DND-41 (cell line): Measurements from ENCODE around the gene LRP4.

Source experiments
- ATAC-seq: fragments of 200-7000 bp; cut with Tn5 transposase; 3 replicates; pipeline ENCODE4 v1.9.1; 2021; ENCODE audit warnings: low read depth; ENCODE audit not compliant: insufficient read depth
- DNase-seq: peaks from one replicate; pipeline ENCODE4 v3.0.0-alpha.2; 2020
- H2AFZ ChIP-seq: 2 replicates; pipeline ENCODE4 v1.6.0; 2012; ENCODE audit warnings: low read depth, low read length
- H3K27ac ChIP-seq: 2 replicates; pipeline ENCODE4 v1.5.1; 2012; ENCODE audit warnings: low read length, inconsistent platforms
- H3K27me3 ChIP-seq: fragments of 200-600 bp; sonication (generic); 2 replicates; pipeline ENCODE4 v1.6.0; 2012; ENCODE audit warnings: low read length, mild to moderate bottlenecking, inconsistent platforms; ENCODE audit not compliant: insufficient read depth, poor library complexity
- H3K36me3 ChIP-seq: 2 replicates; pipeline ENCODE4 v1.5.1; 2012; ENCODE audit warnings: low read length, inconsistent platforms; ENCODE audit not compliant: insufficient read depth
- H3K4me1 ChIP-seq: 2 replicates; pipeline ENCODE4 v1.5.1; 2012; ENCODE audit warnings: mild to moderate bottlenecking, low read length; ENCODE audit not compliant: insufficient read depth
- H3K4me2 ChIP-seq: 2 replicates; pipeline ENCODE4 v1.6.0; 2012; ENCODE audit warnings: mild to moderate bottlenecking, moderate library complexity, low read length, inconsistent platforms; ENCODE audit not compliant: insufficient read depth
- H3K4me3 ChIP-seq, 2 experiments: fragments of 200-600 bp in 1 of 2; shearing (Covaris generic) in 1 of 2; 2 replicates each; pipeline ENCODE4 v1.5.1; 2012 to 2016; ENCODE audit warnings: inconsistent platforms in 2 of 2, low read length in 2 of 2, mild to moderate bottlenecking in 2 of 2, low read depth in 1 of 2, moderate library complexity in 1 of 2
- H3K79me2 ChIP-seq: 2 replicates; pipeline ENCODE4 v1.6.0; 2012; ENCODE audit warnings: low read length, inconsistent platforms; ENCODE audit not compliant: insufficient read depth
- H3K9ac ChIP-seq: 2 replicates; pipeline ENCODE4 v1.6.0; 2012; ENCODE audit warnings: low read depth, mild to moderate bottlenecking, inconsistent platforms, low read length, moderate library complexity
- H3K9me3 ChIP-seq: 2 replicates; pipeline ENCODE4 v1.5.1; 2012; ENCODE audit warnings: low read length, moderate library complexity, mild to moderate bottlenecking, inconsistent platforms; ENCODE audit not compliant: insufficient read depth, severe bottlenecking
- H4K20me1 ChIP-seq: 2 replicates; pipeline ENCODE4 v1.6.0; 2012; ENCODE audit warnings: low read length; ENCODE audit not compliant: insufficient read depth
- EZH2 ChIP-seq: IDR thresholded peaks from 3 replicates; pipeline ENCODE4 v1.6.1; 2012; ENCODE audit warnings: borderline replicate concordance, low read depth, mild to moderate bottlenecking, moderate library complexity, low read length, inconsistent platforms; ENCODE audit not compliant: severe bottlenecking
- TF ChIP-seq, protein P1 (sequence below): IDR thresholded peaks from 2 replicates; pipeline ENCODE4 v1.5.1; 2012; ENCODE audit warnings: borderline replicate concordance, low read length, moderate library complexity, mild to moderate bottlenecking; ENCODE audit not compliant: poor library complexity, severe bottlenecking; ENCODE audit errors: extremely low read depth

LRP4 gene

DNA sequence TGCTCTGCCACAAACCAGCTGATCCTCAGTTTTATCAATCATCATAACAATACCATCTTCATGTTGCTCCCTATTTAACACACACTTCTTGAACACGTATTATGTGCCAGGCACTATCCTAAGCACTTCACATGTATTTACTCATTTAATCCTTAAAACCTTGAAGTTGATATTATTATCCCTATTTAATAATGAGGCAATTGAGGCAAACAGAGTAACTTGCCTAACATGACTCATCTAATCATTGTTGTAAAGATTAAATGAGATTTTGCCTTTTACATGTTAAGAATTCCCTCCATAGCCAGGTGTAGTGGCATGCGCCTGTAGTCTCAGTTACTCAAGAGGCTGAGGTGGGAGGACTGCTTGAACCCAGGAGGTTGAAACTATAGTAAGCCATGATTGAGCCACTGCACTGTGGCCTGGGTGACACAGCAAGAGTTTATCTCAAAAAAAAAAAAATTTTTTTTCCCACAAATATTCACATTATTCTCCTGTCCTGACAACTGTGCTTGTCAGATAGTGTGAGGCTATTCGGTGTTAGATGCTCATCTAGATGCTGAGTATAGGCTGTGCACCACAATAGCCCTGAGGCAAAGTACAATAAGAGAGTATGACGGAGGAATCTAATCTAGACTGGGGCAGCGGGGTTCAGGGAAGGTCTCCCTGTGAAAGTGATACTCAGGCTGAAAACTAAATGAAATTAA lies 85.7 kb downstream of the LRP4 start:
- no peak for DNase-seq
- H2AFZ ChIP-seq, result no peak overlapping the region
- no peak overlapping the region for H3K27ac ChIP-seq
- no peaks in the 10 kb centered on the region for H3K27me3 ChIP-seq
- no peak overlapping the region for H3K4me3 ChIP-seq
- no peaks in the 10 kb centered on the region for H3K4me1 ChIP-seq
- peaks cover 70% of the 10 kb centered on the region for H4K20me1 ChIP-seq
- H3K9me3 ChIP-seq, result no peaks in the 10 kb centered on the region
- TF ChIP-seq, protein P1, sequence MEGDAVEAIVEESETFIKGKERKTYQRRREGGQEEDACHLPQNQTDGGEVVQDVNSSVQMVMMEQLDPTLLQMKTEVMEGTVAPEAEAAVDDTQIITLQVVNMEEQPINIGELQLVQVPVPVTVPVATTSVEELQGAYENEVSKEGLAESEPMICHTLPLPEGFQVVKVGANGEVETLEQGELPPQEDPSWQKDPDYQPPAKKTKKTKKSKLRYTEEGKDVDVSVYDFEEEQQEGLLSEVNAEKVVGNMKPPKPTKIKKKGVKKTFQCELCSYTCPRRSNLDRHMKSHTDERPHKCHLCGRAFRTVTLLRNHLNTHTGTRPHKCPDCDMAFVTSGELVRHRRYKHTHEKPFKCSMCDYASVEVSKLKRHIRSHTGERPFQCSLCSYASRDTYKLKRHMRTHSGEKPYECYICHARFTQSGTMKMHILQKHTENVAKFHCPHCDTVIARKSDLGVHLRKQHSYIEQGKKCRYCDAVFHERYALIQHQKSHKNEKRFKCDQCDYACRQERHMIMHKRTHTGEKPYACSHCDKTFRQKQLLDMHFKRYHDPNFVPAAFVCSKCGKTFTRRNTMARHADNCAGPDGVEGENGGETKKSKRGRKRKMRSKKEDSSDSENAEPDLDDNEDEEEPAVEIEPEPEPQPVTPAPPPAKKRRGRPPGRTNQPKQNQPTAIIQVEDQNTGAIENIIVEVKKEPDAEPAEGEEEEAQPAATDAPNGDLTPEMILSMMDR, result no peak
- no peak for TF ChIP-seq EZH2
- H3K36me3 ChIP-seq, result peaks cover 3% of the 10 kb centered on the region; the same call in 1 of the 2 replicates
- ATAC-seq, result no peak
- H3K4me2 ChIP-seq, result no peak overlapping the region
- no peak overlapping the region for H3K9ac ChIP-seq
- H3K79me2 ChIP-seq, result peaks cover 98% of the 10 kb centered on the region

DNA sequence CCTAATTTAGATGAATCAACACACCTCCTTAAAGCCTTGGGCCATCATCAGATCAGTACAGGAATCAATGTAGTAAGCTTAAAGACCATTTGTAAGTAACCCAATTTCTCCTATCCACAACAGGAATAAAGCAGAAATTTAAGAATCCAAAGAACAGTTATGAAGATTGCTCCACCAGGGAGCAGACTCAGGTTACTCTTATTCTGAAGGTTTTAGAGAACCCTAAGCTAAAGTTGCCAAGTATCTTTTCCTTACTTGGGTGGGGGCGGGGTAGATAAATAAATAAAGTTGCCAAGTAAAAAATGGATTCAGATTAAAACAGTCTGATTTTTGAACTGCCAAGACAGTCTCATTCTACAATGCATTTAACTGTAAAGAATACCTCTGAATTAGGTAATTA lies 90.4 kb downstream of the LRP4 start:
- H3K9me3 ChIP-seq, result no peaks in the 10 kb centered on the region
- H3K4me1 ChIP-seq, result no peaks in the 10 kb centered on the region
- H3K9ac ChIP-seq, result no peak overlapping the region
- no peak overlapping the region for H2AFZ ChIP-seq
- TF ChIP-seq, protein P1, result no peak
- no peak for TF ChIP-seq EZH2
- no peaks in the 10 kb centered on the region for H3K27me3 ChIP-seq
- DNase-seq (no peak), ATAC-seq (no peak)
- peaks cover 99% of the 10 kb centered on the region for H3K79me2 ChIP-seq
- no peak overlapping the region for H3K4me3 ChIP-seq
- no peak overlapping the region for H3K4me2 ChIP-seq
- peaks cover 71% of the 10 kb centered on the region for H4K20me1 ChIP-seq
- peaks cover 18% of the 10 kb centered on the region for H3K36me3 ChIP-seq
- H3K27ac ChIP-seq, result no peak overlapping the region

DNA sequence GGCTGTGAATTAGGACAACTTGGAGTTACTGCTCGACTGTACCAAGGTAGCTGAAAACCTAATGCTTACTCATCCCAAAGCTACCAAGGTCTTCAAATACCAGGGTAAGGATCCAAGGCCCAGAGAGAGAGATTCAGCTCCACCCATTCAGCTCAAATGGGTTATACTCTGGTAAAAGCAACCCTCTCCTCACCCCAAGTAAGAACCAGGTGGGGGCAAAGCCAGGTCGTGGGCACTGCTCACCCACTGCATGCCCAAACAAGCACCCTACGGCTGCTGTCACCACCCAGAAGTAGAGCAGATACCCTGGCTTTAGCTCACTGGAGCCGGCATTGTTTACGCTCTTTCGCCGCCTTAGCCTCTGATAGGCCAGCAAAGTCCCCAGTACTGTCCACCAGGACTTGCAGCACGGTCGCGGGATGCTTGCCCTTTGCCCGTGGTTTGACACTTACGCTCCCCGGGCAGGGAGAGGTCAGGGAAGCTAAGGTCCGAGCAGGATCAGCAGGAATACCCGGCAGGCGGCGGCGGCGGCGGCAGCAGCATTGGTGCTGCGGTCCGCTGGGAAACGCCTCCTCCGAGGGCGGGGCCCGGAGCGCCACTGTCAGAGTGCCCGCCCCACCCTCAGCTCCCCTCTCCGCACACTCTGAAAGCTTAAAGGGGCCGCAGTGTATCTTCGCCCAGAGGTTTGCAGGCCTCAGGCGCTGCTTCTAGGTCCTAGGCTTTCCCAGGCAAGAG lies 91.9 kb downstream of the LRP4 start:
- Histone ChIP-seq H3K9me3 (no peaks in the 10 kb centered on the region), H3K36me3 (peaks cover 21% of the 10 kb centered on the region), H2AFZ (no peak overlapping the region), H3K27me3 (no peaks in the 10 kb centered on the region), H3K4me2 (no peak overlapping the region), H3K4me1 (no peaks in the 10 kb centered on the region), H3K4me3 (no peak overlapping the region), H4K20me1 (peaks cover 77% of the 10 kb centered on the region), H3K79me2 (peaks cover 99% of the 10 kb centered on the region), H3K9ac (no peak overlapping the region), H3K27ac (no peak overlapping the region)
- TF ChIP-seq, protein P1, result no peak
- TF ChIP-seq EZH2, result no peak
- ATAC-seq, result peak; percentile 93
- DNase-seq, result peak; percentile 50
